Germinal center (tissue), 1 donor: ENCODE data around the gene CLEC16A.

Source experiments
- DNase-seq: peaks from one replicate; pipeline ENCODE4 v3.0.0; 2012; ENCODE audit warnings: mixed read lengths, low spot score

CLEC16A gene

GRCh38 chr16:11140867-11141266, 196.5 kb downstream of the CLEC16A start:
- no peak for DNase-seq

GRCh38 chr16:11141409-11142260, 197.3 kb downstream of the CLEC16A start:
- no peak for DNase-seq

- no peak for DNase-seq
These were observed 197.9 kb downstream of the CLEC16A start for GRCh38 chr16:11142261-11142630.

GRCh38 chr16:11142951-11143350, 198.6 kb downstream of the CLEC16A start:
- no peak for DNase-seq

GRCh38 chr16:11143372-11144035, 199.1 kb downstream of the CLEC16A start:
- no peak for DNase-seq

GRCh38 chr16:11144122-11144521, 199.8 kb downstream of the CLEC16A start:
- no peak for DNase-seq

GRCh38 chr16:11145173-11145818, 200.9 kb downstream of the CLEC16A start:
- DNase-seq, result no peak

- no peak for DNase-seq
These were observed 201.5 kb downstream of the CLEC16A start for GRCh38 chr16:11145819-11146211.

- DNase-seq, result no peak
These were observed 202.8 kb downstream of the CLEC16A start for GRCh38 chr16:11147033-11147753.

- DNase-seq, result no peak
These were observed 203.5 kb downstream of the CLEC16A start for GRCh38 chr16:11147754-11148444.

- DNase-seq, result no peak
These were observed 204.8 kb downstream of the CLEC16A start for GRCh38 chr16:11149011-11149616.

GRCh38 chr16:11150190-11150589, 205.8 kb downstream of the CLEC16A start:
- no peak for DNase-seq

GRCh38 chr16:11151156-11151884, 207.0 kb downstream of the CLEC16A start:
- no peak for DNase-seq

GRCh38 chr16:11151885-11152629, 207.7 kb downstream of the CLEC16A start:
- DNase-seq, result no peak

GRCh38 chr16:11152677-11153331, 208.4 kb downstream of the CLEC16A start:
- DNase-seq, result no peak

GRCh38 chr16:11155284-11155806, 211.0 kb downstream of the CLEC16A start:
- no peak for DNase-seq

GRCh38 chr16:11156401-11156800, 212.0 kb downstream of the CLEC16A start:
- no peak for DNase-seq

- no peak for DNase-seq
These were observed 212.8 kb downstream of the CLEC16A start for GRCh38 chr16:11157143-11157542.

- DNase-seq, result no peak
These were observed 213.7 kb downstream of the CLEC16A start for GRCh38 chr16:11158018-11158417.
